GM18505 (cell line): ENCODE data around the gene DNAJB12.

Source experiments
- ATAC-seq: cut with Tn5 transposase; IDR thresholded peaks from one replicate; pipeline ENCODE4 v1.9.1; 2021; ENCODE audit not compliant: unreplicated experiment
- POLR2A ChIP-seq: IDR thresholded peaks from 4 replicates; pipeline ENCODE4 v1.6.1; 2011; ENCODE audit warnings: borderline replicate concordance; ENCODE audit not compliant: insufficient read depth, insufficient read length; ENCODE audit errors: extremely low read depth

DNAJB12 gene

DNA sequence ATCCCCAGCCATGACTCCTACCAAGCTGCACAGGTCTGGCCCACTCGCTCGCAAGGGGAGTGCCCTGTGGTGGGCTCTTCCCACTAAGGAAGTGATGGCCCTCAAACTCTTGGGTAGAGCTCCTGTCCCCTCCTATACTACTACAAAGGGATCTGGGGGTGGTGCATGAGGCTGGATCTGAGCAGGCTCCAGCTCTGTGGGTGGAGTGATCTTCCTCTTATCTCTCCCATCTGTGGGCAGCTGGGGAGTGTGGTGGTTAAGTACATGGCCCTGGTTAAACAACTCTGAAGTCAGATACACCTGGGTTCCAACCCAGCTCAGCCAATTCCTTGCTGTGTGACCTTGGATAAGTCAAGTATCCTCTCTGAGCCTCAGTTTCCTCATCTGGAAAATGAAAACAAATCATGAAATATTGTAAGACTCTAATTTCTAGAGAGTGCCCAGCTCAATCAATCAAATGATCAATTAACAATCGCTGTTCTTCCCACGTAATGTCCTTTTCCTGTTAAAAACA is 63.6 kb downstream of the DNAJB12 start:
- no peak for TF ChIP-seq POLR2A
- no peak for ATAC-seq

DNA sequence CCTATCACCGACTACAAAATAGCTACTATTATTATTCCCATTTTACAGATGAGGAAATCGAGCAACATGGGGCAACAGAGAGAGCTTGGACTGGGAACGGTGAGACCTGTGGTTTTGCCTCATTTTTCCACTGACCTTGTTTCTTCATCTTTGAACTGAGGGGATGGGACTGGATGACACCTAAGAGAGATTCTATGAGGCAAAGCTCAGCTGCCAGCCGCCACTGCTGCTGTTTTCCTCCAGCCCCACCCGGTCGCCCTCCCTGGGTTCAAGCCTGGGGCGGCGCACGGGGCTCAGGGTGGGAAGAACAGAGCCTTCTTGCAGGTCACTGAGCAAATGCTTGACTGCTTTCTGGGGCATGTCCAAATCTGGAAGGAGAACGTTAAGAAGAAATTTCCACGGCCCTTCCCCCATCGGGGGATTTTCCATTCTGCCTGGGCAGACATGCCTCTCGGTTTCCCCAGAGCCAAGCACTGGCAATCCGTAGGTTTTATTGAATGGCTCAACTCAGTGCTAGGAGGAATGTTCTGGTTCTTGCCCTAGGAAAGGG is 68.7 kb downstream of the DNAJB12 start:
- no peak for TF ChIP-seq POLR2A
- ATAC-seq = no peak

DNA sequence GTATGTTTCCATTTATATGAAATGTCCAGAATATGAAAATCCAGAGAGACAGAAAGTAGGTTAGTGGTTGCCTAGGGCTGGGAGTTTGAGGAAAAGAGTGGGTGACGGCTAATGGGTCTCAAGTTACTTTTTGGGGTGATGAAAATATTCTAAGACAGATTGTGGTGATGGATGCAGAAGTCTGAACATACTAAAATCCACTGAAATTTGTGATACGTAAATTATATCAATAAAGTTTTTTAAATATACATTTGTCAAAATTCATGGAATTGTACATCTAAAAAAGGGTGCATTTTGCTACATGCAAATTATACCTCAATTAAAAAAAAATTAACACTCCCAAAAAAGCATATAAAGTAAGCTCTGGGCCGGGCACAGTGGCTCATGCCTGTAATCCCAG is 71.6 kb downstream of the DNAJB12 start:
- no peak for ATAC-seq
- TF ChIP-seq POLR2A = no peak
